Measurements from ENCODE around the gene PAK3.

- TF ChIP-seq MAZ (IDR thresholded peaks at IDR 0.05; ENCODE audit: borderline replicate concordance, low read depth, low read length) (no peak), CTCF (conservative IDR thresholded peaks at IDR 0.05; ENCODE audit: low read depth, low read length) (no peak), POLR2A (IDR thresholded peaks at IDR 0.05; ENCODE audit: low read depth, low read length) (no peak), CEBPB (IDR thresholded peaks at IDR 0.05; ENCODE audit: low read depth, low read length) (no peak), USF2 (IDR thresholded peaks at IDR 0.05; ENCODE audit: low read depth, low read length) (no peak), BHLHE40 (IDR thresholded peaks at IDR 0.05; ENCODE audit: low read depth, low read length) (no peak), CHD1 (IDR thresholded peaks at IDR 0.05; ENCODE audit: low read depth, low read length) (no peak), RAD21 (IDR thresholded peaks at IDR 0.05; ENCODE audit: low read length) (no peak), ELK1 (IDR thresholded peaks at IDR 0.05; ENCODE audit: borderline replicate concordance, low read depth, low read length) (no peak), RFX5 (IDR thresholded peaks at IDR 0.05; ENCODE audit: low read depth, low read length) (no peak), MAFK (IDR thresholded peaks at IDR 0.05; ENCODE audit: low read depth, low read length) (no peak), MXI1 (IDR thresholded peaks at IDR 0.05; ENCODE audit: borderline replicate concordance, low read depth, low read length) (no peak)
These were observed 71.3 kb downstream of the PAK3 start for GRCh38 chrX:111167334-111167733.
